Duodenal mucosa (tissue), 2 donors: ENCODE data around the gene CXCR4.
A peak's percentile ranks its signal among the peaks of the same experiment; 100 is the strongest.

Experiments used
- H3K27ac ChIP-seq: one replicate; pipeline ENCODE4 v1.7.0; 2013; ENCODE audit warnings: low read depth, low read length
- H3K27me3 ChIP-seq, 2 donors: one replicate each; pipeline ENCODE4 v1.7.0; 2013; ENCODE audit warnings: low read length in 2 of 2, control low read depth in 1 of 2; ENCODE audit not compliant: insufficient read depth in 2 of 2, control insufficient read depth in 1 of 2
- H3K36me3 ChIP-seq, 2 donors: one replicate each; pipeline ENCODE4 v1.7.0; 2013; ENCODE audit warnings: low read length in 2 of 2, control low read depth in 1 of 2; ENCODE audit not compliant: insufficient read depth in 2 of 2, control insufficient read depth in 1 of 2
- H3K4me1 ChIP-seq, 2 donors: one replicate each; pipeline ENCODE4 v1.7.0; 2013; ENCODE audit warnings: low read length in 2 of 2, control low read depth in 1 of 2; ENCODE audit not compliant: insufficient read depth in 2 of 2, control insufficient read depth in 1 of 2
- H3K4me3 ChIP-seq, 2 donors: one replicate each; pipeline ENCODE4 v1.7.0; 2013; ENCODE audit warnings: low read length in 2 of 2, low read depth in 1 of 2
- H3K9ac ChIP-seq, 2 donors: one replicate each; pipeline ENCODE4 v1.7.0; 2013; ENCODE audit warnings: low read length in 2 of 2, low read depth in 1 of 2
- H3K9me3 ChIP-seq, 2 donors: one replicate each; pipeline ENCODE4 v1.7.0; 2013; ENCODE audit warnings: low read length in 2 of 2, control low read depth in 1 of 2; ENCODE audit not compliant: control insufficient read depth in 1 of 2

CXCR4 gene

GRCh38 chr2:136141510-136142149, 23.7 kb upstream of the CXCR4 start:
- no peak overlapping the region for H3K9ac ChIP-seq
- H3K36me3 ChIP-seq, result no peaks in the 10 kb centered on the region
- no peaks in the 10 kb centered on the region for H3K9me3 ChIP-seq
- H3K4me3 ChIP-seq, result no peak overlapping the region
- no peak overlapping the region for H3K27ac ChIP-seq
- H3K4me1 ChIP-seq, result peaks cover 0 to 12% of the 10 kb centered on the region in 2 donors
- H3K27me3 ChIP-seq, result no peaks in the 10 kb centered on the region

- H3K4me1 ChIP-seq, result peaks cover 3 to 16% of the 10 kb centered on the region in 2 donors
- no peak overlapping the region for H3K27ac ChIP-seq
- no peak overlapping the region for H3K9ac ChIP-seq
- no peak overlapping the region for H3K4me3 ChIP-seq
- no peaks in the 10 kb centered on the region for H3K27me3 ChIP-seq
- H3K9me3 ChIP-seq, result no peaks in the 10 kb centered on the region
- H3K36me3 ChIP-seq, result no peaks in the 10 kb centered on the region
These were observed 21.7 kb upstream of the CXCR4 start for GRCh38 chr2:136139631-136140030.

- H3K9ac ChIP-seq, result no peak overlapping the region
- H3K27ac ChIP-seq, result no peak overlapping the region
- H3K9me3 ChIP-seq, result no peaks in the 10 kb centered on the region
- H3K4me1 ChIP-seq, result peaks cover 3 to 16% of the 10 kb centered on the region in 2 donors
- H3K27me3 ChIP-seq, result no peaks in the 10 kb centered on the region
- H3K4me3 ChIP-seq, result no peak overlapping the region
- no peaks in the 10 kb centered on the region for H3K36me3 ChIP-seq
These were observed 20.0 kb upstream of the CXCR4 start for GRCh38 chr2:136137982-136138381.

- Histone ChIP-seq H3K4me1 (peaks cover 3 to 16% of the 10 kb centered on the region in 2 donors), H3K4me3 (no peak overlapping the region), H3K27ac (peak overlapping the region; percentile 39), H3K27me3 (no peaks in the 10 kb centered on the region), H3K36me3 (no peaks in the 10 kb centered on the region), H3K9me3 (no peaks in the 10 kb centered on the region), H3K9ac (peak overlapping the region in 1 of 2 donors; percentile 28)
These were observed 19.0 kb upstream of the CXCR4 start for GRCh38 chr2:136136931-136137330.

- no peaks in the 10 kb centered on the region for H3K36me3 ChIP-seq
- H3K4me3 ChIP-seq, result no peak overlapping the region
- H3K4me1 ChIP-seq, result peaks cover 3 to 16% of the 10 kb centered on the region in 2 donors
- peak overlapping the region; percentile 39 for H3K27ac ChIP-seq
- H3K9me3 ChIP-seq, result no peaks in the 10 kb centered on the region
- H3K27me3 ChIP-seq, result no peaks in the 10 kb centered on the region
- peak overlapping the region in 1 of 2 donors; percentile 28 for H3K9ac ChIP-seq
These were observed 18.3 kb upstream of the CXCR4 start for GRCh38 chr2:136135921-136136906.

- H3K27ac ChIP-seq, result peak overlapping the region; percentile 17
- H3K4me1 ChIP-seq, result peaks cover 3 to 16% of the 10 kb centered on the region in 2 donors
These were observed 17.5 kb upstream of the CXCR4 start for GRCh38 chr2:136135462-136135861.

GRCh38 chr2:136134126-136134525, 16.2 kb upstream of the CXCR4 start:
- Histone ChIP-seq H3K9ac (no peak overlapping the region), H3K27me3 (no peaks in the 10 kb centered on the region), H3K4me3 (no peak overlapping the region), H3K27ac (no peak overlapping the region), H3K36me3 (no peaks in the 10 kb centered on the region), H3K4me1 (peaks cover 3 to 16% of the 10 kb centered on the region in 2 donors), H3K9me3 (no peaks in the 10 kb centered on the region)

More at GRCh38 chr2:136135462-136135861, 17.5 kb upstream of the CXCR4 start:
- H3K27me3 ChIP-seq, result no peaks in the 10 kb centered on the region
- no peak overlapping the region for H3K4me3 ChIP-seq
- no peaks in the 10 kb centered on the region for H3K9me3 ChIP-seq
- no peaks in the 10 kb centered on the region for H3K36me3 ChIP-seq
- H3K9ac ChIP-seq, result no peak overlapping the region

GRCh38 chr2:136133586-136133985, 15.6 kb upstream of the CXCR4 start:
- Histone ChIP-seq H3K27ac (no peak overlapping the region), H3K4me1 (peaks cover 3 to 16% of the 10 kb centered on the region in 2 donors), H3K4me3 (no peak overlapping the region), H3K9me3 (no peaks in the 10 kb centered on the region), H3K36me3 (no peaks in the 10 kb centered on the region), H3K9ac (no peak overlapping the region), H3K27me3 (no peaks in the 10 kb centered on the region)

- Histone ChIP-seq H3K9me3 (no peaks in the 10 kb centered on the region), H3K9ac (no peak overlapping the region), H3K36me3 (no peaks in the 10 kb centered on the region), H3K27ac (no peak overlapping the region), H3K4me1 (peaks cover 3 to 16% of the 10 kb centered on the region in 2 donors), H3K27me3 (no peaks in the 10 kb centered on the region), H3K4me3 (no peak overlapping the region)
These were observed 15.2 kb upstream of the CXCR4 start for GRCh38 chr2:136133176-136133575.

- Histone ChIP-seq H3K9me3 (no peaks in the 10 kb centered on the region), H3K4me3 (no peak overlapping the region), H3K4me1 (peaks cover 3 to 12% of the 10 kb centered on the region in 2 donors), H3K36me3 (no peaks in the 10 kb centered on the region), H3K27me3 (no peaks in the 10 kb centered on the region), H3K27ac (no peak overlapping the region), H3K9ac (peak overlapping the region in 1 of 2 donors; percentile 13)
These were observed 14.8 kb upstream of the CXCR4 start for GRCh38 chr2:136132825-136133155.
